Left lung (tissue), 14 donors: ENCODE data around the gene MCF2L2. TPM values are rescaled to one million over a fixed set of nuclear protein-coding genes. Genes with fewer than 3 reads are reported as not detected.
"Not testable (repeated sequence)": the region's sequence is repeated elsewhere in the genome, so short reads cannot be mapped to it uniquely, and the experiment has no call there.

Source experiments
- ATAC-seq: fragments of 200-7000 bp; cut with Tn5 transposase; one replicate; pipeline ENCODE4 v1.9.1; 2020; ENCODE audit warnings: moderate library complexity
- DNase-seq, 4 donors: peaks; one replicate each; pipeline ENCODE4 v3.0.0-alpha.2; 2013 to 2020
- H3K27ac ChIP-seq, 2 donors: fragments of 200-600 bp; sonication (generic) in 1 of 2; one replicate each; pipeline versions ENCODE4 v1.5.0 to v1.8.0; 2020 to 2021
- H3K27me3 ChIP-seq, 2 donors: fragments of 200-600 bp; sonication (generic) in 1 of 2; one replicate each; pipeline versions ENCODE4 v1.5.0 to v1.8.0; 2020 to 2021
- H3K36me3 ChIP-seq, 2 donors: fragments of 200-600 bp; sonication (generic) in 1 of 2; one replicate each; pipeline versions ENCODE4 v1.5.0 to v1.8.0; 2020 to 2021
- H3K4me1 ChIP-seq, 2 donors: fragments of 200-600 bp; one replicate each; pipeline ENCODE4 v1.8.0; 2021
- H3K4me3 ChIP-seq, 2 donors: fragments of 200-600 bp; sonication (generic) in 1 of 2; one replicate each; pipeline versions ENCODE4 v1.5.0 to v1.8.0; 2020 to 2021; ENCODE audit warnings: mild to moderate bottlenecking in 1 of 2
- H3K9me3 ChIP-seq, 2 donors: fragments of 200-600 bp; sonication (generic) in 1 of 2; one replicate each; pipeline versions ENCODE4 v1.5.0 to v1.8.0; 2020 to 2021
- CTCF ChIP-seq, 2 donors: fragments of 200-600 bp; sonication (generic) in 1 of 2; IDR thresholded peaks; one replicate each; pipeline versions ENCODE4 v1.5.0 to v1.8.0; 2021; ENCODE audit warnings: antibody characterized with exemption in 2 of 2
- intact Hi-C, 2 donors: fragments of 100-400 bp; cut with DNase I; formaldehyde crosslinking; loops; one replicate each; pipeline versions ENCODE4 v1.11.2 to v1.14.2; 2022
- long read RNA-seq, 12 donors: library from polyadenylated mRNA in 2 of 12; unstranded in 2 of 12; transcript quantifications; one replicate each; pipeline ENCODE4 v2.0.0 and lab custom pipeline, GENCODE V29; 2019 to 2026
- polyA plus RNA-seq, 6 donors: library from polyadenylated mRNA; unstranded; fragments of 120-200 nt; gene quantifications; one replicate each; pipeline ENCODE4 v1.2.1, GENCODE V29; 2013; ENCODE audit not compliant: insufficient read length in 6 of 6
- total RNA-seq, 2 donors: library from RNA; stranded (reverse); fragmentation: NEBNext Ultra II Directional; extraction: Animal tissue kit (Norgen Biotek cat#: 25700); gene quantifications; one replicate each; pipeline ENCODE4 v1.2.1, GENCODE V29; 2021
- donor health status: DM: no; HTN: yes; CAD: no.
- donor health status: DM: no; HTN: no; CAD: no.

Gene MCF2L2
- total RNA-seq (under 1 TPM; 0.41 to 0.52 TPM), polyA plus RNA-seq (1 to 10 TPM; 1.3 to 3.5 (median 2.6) TPM)
- long read RNA-seq, donor 1, partial matches to known transcripts: 0 of 2 reads
- long read RNA-seq, donor 1, other reads (novel, unspliced or antisense): 0 of 2 reads
- long read RNA-seq, donor 2: 0 reads
- long read RNA-seq, donor 3: 0 reads
- long read RNA-seq, donor 4, partial matches to known transcripts: 0 of 2 reads
- long read RNA-seq, donor 4, other reads (novel, unspliced or antisense): 2 of 2 reads
- long read RNA-seq, donor 5, partial matches to known transcripts: 0 of 2 reads
- long read RNA-seq, donor 5, other reads (novel, unspliced or antisense): 0 of 2 reads
- long read RNA-seq, donor 6: 0 reads
- long read RNA-seq, donor 7: 0 reads
- long read RNA-seq, donor 8, partial matches to known transcripts: 0 of 1 reads
- long read RNA-seq, donor 8, other reads (novel, unspliced or antisense): 0 of 1 reads
- long read RNA-seq, donor 9: 0 reads
- long read RNA-seq, donor 10, partial matches to known transcripts: 0 of 1 reads
- long read RNA-seq, donor 10, other reads (novel, unspliced or antisense): 1 of 1 reads
- long read RNA-seq, donor 11, partial matches to known transcripts: 9 of 10 reads
- long read RNA-seq, donor 11, other reads (novel, unspliced or antisense): 0 of 10 reads
- long read RNA-seq, donor 12: 0 reads

GRCh38 chr3:183428447-183429211 is at the start of gene MCF2L2:
MCF2L2 (minus strand) TSS chr3:183428619; CDS start chr3:183427977, 642 bp downstream.
- DNase-seq: peak in 3 of 4 donors; percentile 30 to 84 (median 34)
- H3K27ac ChIP-seq: no peak within 1 kb of the TSS
- peaks cover 23 to 58% of the 10 kb centered on the region in 2 donors for H3K27me3 ChIP-seq
- H3K4me1 ChIP-seq: peaks cover 6 to 17% of the 10 kb centered on the region in 2 donors
- intact Hi-C loops: no loop called here
- no peaks in the 10 kb centered on the region for H3K9me3 ChIP-seq
- ATAC-seq: peak; percentile 78
- peak within 1 kb of the TSS; percentile 48 to 67 for H3K4me3 ChIP-seq
- no peak for TF ChIP-seq CTCF (IDR thresholded peaks at IDR 0.05)
- no peaks in the 10 kb centered on the region for H3K36me3 ChIP-seq

- ATAC-seq (no peak), DNase-seq (no peak)
- intact Hi-C loops: no loop called here
- H3K27ac ChIP-seq: no peak overlapping the region
- H3K36me3 ChIP-seq: no peaks in the 10 kb centered on the region
- no peak overlapping the region for H3K4me3 ChIP-seq
- no peak for TF ChIP-seq CTCF (IDR thresholded peaks at IDR 0.05)
- no peaks in the 10 kb centered on the region for H3K27me3 ChIP-seq
- H3K4me1 ChIP-seq: peaks cover 0 to 5% of the 10 kb centered on the region in 2 donors
- H3K9me3 ChIP-seq: no peaks in the 10 kb centered on the region
Measured at GRCh38 chr3:183477801-183478456, 49.5 kb upstream of the MCF2L2 start.

- ATAC-seq, intact Hi-C loops, H3K27me3 ChIP-seq, H3K36me3 ChIP-seq, H3K27ac ChIP-seq, H3K4me3 ChIP-seq, DNase-seq, H3K9me3 ChIP-seq, H3K4me1 ChIP-seq: not testable (repeated sequence)
Measured at GRCh38 chr3:183475764-183476162, 47.3 kb upstream of the MCF2L2 start.

GRCh38 chr3:183475016-183475763 is 46.8 kb upstream of the MCF2L2 start:
- no peaks in the 10 kb centered on the region for H3K4me1 ChIP-seq
- no peaks in the 10 kb centered on the region for H3K36me3 ChIP-seq
- no peaks in the 10 kb centered on the region for H3K9me3 ChIP-seq
- intact Hi-C loops: no loop called here
- H3K27me3 ChIP-seq: no peaks in the 10 kb centered on the region
- DNase-seq (no peak), ATAC-seq (no peak)
- no peak overlapping the region for H3K27ac ChIP-seq
- no peak for TF ChIP-seq CTCF (IDR thresholded peaks at IDR 0.05)
- no peak overlapping the region for H3K4me3 ChIP-seq

- Histone ChIP-seq H3K27me3 (no peaks in the 10 kb centered on the region), H3K27ac (no peak overlapping the region), H3K9me3 (no peaks in the 10 kb centered on the region), H3K4me1 (peaks cover 0 to 12% of the 10 kb centered on the region in 2 donors), H3K36me3 (no peaks in the 10 kb centered on the region), H3K4me3 (no peak overlapping the region)
- no peak for ATAC-seq
- intact Hi-C loops: no loop called here
- DNase-seq: no peak
- TF ChIP-seq CTCF (IDR thresholded peaks at IDR 0.05): no peak
Measured at GRCh38 chr3:183473969-183474368, 45.5 kb upstream of the MCF2L2 start.
